HG02642 (cell line): ENCODE results near the gene HAUS3.

Experiments
- ATAC-seq: cut with Tn5 transposase; IDR thresholded peaks from one replicate; pipeline ENCODE4 v1.9.1; 2021; ENCODE audit warnings: mild to moderate bottlenecking; ENCODE audit not compliant: unreplicated experiment, poor library complexity

The HAUS3 gene

DNA sequence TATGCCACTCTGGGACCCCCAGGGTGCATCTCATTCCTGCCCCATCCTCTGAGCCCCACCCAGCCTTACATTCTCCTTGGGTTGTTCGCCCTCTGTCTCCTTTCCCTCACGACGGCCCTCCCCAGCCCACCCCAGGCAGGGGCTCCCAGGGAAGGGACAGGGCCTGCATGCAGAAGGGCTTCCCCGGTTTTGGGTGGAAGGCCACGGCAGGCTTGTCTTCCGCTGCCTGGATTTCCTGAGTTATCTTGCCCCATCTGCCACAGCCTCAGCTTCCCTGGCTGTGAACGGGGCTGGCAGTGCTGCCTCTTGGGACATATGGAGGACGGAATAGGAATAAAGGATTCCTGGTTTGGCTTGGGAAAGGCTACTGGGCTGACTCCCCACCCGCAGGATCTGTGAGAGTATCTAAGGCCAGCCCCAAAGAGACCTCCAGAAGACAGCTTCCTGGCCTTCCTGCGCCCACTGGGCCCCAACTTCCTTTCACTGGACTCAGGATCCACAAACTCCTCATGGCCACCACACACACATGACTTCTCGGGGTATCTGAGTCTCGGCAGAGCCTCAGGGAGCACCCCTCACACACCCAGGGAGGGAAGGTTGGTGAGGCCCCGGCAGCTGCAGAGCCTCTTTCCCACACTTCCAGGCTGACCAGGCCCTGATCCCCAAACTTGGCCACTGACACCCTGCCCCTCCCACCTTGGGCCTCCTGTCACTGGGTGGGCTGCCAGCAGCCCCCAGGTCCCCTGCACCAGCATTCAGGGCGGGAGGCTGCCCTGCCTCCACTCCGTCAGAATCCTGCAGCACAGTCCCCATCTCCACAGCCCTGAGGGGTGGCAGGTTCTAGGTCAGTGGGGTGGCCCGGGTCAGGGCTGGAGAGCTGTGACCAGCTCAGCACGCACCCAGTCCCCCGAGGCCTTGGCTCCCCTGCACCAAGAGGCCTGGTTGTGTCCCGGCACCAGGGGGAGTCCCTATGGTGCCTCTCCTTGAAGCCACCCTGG lies 23.5 kb upstream of the HAUS3 start:
- ATAC-seq: no peak

DNA sequence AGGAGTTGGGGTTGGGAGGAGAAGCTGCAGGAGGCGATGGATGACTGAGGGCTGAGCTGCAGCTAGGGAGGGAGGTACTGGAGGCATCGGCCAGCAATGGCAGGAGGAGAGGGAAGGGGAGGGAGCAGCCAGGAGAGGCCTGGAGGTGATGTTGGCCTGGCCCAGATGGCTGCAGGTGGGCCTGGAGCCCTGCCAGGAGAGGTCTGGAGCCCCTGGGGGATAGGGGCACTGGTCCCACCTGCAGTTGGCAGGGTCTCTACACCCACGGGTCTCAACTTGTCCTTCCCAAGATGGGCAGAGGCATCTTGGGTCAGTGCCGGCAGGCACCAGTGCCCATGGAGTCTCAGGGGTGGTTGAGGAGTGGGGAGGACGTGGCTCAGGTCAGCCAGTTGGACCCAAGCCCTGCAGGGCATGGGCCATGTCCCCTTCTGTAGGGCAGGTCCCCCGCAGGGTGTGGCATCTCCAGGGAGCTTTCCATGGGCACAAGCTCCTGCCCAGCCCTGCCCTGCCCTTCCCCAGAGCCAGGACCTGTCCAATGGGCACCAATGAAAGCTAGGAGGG lies 22.6 kb upstream of the HAUS3 start:
- no peak for ATAC-seq

DNA sequence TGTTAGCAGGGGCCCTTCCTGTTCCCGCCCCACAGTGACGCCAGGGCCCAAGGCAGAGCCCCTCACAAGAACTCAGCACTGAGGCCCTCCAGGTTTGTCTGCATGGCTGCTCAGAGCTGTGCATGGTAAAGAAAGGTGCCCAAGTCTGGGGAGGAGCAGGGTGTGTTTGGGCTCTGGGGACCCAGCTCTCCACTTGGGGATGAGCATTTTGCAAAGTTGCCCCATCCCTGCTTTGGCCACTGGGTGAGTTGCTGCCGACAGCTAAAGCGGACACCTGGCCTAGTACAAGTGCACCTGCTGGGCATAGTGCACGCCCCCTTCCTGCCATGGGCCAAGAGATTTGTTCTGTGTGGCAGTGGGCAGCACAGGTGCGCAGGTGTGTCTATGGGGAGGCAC lies 22.0 kb upstream of the HAUS3 start:
- no peak for ATAC-seq

DNA sequence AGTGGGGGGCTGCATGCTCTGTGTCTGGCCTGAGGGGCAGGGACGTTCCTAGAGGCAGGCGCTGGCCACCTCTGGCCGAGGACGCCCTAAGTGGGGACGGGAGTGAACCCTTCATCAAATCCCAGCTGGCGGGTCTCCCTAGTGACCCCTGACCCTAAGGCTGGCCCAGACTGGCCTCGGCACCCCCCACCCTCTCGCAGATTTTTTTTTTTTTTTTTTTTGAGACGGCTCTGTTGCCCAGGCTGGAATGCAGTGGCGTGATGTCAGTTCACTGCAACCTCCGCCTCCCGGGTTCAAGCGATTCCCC lies 21.0 kb upstream of the HAUS3 start:
- no peak for ATAC-seq

DNA sequence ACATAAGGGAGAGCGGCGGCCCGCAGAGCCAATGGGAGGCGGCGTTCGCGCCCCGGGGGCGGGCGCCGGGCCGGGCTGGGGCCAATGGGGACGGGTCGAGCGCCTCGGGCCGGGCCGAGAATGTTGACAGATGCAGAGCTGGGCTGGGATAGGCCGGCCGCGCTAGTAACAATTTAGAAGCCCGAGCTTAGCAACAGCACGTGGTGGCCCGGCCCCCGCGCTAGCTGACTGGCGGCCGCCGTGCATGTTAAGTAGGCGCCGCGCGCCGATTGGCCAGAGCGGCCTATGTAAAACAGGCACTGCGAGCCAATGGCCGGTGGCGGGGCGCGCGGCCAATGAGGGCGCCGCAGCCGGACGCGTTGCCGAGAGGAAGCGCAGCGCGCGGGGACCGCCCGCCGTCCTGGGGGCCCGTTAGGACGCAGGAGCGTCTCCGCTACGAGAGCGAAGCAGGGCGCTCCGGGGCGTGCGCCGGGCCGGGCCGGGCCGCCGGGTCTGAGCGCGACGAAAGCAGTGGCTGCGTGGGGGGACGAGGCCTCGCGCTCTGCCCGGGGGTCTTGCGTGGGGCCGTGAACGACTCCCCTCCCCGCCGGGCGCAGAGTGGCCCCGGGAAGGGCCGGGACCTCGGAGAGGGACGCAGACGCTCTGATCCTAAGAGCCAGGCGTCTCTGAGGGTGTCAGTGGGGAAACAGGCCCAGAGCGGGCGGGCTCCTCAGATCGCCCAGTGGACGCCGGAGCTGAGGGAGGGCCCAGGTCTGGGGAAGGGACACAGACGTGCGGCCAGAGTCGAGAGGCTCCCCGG lies 20.4 kb upstream of the HAUS3 start:
- peak; percentile 90 for ATAC-seq

DNA sequence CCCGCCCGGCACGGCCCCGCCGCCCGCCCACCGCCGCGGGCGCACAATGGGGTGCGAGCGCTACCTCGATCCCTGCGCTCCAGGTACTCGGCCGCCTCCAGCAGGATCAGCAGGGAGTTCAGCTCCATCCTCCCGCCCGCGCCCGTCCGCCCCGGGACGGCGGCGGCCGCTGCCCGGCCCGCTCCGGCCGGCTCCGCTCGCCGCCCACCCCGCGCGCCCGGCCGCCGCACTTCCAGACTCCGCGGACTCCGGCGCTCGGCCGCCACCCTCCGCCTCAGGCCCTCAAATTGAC lies 19.9 kb upstream of the HAUS3 start, which contains the start of gene MXD4:
Gene MXD4 (minus strand): TSS at position 257 of the 292 bp plus-strand sequence. CDS start 129 bp downstream, at position 128.
- peak; percentile 5 for ATAC-seq

DNA sequence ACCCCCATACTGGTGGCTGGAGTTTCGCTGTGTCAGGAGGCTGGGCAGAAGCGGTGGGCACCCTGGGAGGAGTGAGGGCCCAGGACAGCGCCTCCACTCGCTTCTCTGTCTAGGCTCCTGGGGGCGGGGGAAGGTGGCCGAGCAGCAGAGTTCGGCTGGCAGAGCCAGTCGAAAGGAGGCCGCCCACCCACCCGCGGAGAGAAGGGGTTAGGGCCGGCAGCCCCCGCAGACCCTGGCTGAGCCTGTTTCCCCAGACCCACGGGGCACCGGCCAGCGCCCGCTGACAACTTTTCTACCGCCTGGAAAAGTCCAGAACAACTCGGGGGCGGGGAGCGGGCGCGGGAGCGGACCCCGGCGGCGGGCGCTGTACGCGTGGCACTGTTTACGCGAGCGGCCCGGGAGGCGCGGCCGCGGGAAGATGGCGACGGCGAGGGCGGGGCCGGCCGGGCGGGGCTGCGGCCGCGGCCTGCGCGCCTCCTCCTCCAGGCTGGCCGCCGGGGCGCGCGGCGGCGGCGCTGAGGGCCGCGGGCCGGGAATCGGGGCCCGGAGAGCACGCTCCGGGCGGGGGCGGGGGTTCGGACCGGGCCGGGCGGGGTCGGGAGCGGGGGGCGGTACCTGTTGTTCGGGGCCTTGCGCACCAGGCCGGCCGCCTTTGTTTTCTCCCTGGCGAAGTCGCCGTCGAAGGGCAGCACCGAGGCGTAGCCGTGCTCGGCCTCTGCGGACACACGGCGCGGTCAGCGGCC lies 19.4 kb upstream of the HAUS3 start:
- no peak for ATAC-seq

DNA sequence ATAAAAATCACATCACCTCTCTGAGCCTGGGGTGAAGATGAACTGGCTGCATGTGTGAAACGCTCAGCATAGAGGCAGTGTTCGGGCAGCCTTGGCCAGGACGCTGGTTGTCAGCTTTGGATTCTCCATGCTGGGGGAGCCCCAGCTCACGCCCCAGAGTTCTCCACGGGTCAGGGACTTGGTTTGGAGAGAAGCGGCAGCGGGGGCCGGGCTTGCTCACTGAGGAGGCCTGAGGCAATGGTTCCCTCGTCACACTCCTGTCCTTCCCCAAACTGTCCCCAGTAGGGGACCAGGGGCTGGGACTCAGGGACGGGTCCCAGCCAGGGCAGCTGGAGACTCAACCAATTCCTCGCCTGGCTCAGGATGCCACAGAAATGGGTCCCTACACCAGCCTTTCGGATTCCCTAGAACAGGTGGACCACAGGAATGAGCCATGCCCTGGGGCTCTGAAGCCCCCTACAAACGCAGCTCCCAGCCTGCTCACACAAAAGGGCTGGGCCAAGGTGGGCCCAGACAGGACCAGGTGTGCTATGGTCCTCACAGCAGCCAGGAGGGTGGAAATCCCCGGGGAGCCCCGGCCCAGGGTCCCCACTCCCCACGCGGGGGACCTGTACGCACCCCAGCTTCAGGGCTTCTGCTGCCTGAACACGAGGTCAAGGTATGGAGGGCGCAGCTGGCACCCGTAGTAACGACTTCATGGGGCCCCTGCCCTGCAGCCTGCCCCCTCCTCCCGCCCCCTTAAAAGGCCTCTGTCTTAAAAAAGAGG lies 18.6 kb upstream of the HAUS3 start:
- no peak for ATAC-seq

DNA sequence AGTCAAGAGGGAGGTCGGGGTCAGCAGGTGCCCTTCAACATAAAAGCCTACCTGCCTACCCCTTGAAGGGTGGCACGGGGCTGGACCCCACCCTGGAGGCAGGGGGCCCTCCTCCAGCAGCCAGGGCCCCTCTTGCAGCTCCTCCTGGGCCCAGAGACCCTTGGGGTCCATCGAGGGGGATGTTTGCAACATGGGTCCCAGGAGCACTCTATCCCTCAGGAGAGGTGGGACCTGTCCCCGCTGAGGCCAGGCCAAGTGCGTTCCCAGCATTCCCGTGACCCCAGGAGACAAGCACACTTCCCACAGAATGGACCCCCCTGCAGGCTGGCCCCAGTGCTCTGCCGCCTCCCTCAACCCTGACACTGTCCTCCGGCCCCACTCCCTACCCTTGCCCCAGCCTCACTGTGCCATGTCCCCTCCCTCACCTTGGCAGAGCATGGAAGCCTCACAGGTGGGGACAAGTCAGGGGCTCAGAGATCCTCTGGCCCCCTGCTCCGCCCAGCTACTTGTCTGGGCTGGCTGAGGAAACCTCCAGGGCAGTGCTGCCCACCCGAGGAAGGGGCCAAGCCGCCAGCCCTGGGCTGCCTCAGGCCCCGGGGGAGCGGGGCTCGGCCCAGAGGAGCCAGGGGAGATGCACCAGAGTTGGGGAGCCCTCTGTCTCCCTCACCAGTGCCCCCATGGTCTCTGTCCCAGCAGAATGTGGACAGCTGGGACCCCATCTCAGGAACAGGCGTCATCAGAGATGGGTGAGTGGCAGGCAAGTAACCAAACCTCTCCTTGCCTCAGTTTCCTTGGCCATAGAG lies 17.8 kb upstream of the HAUS3 start:
- ATAC-seq: no peak

DNA sequence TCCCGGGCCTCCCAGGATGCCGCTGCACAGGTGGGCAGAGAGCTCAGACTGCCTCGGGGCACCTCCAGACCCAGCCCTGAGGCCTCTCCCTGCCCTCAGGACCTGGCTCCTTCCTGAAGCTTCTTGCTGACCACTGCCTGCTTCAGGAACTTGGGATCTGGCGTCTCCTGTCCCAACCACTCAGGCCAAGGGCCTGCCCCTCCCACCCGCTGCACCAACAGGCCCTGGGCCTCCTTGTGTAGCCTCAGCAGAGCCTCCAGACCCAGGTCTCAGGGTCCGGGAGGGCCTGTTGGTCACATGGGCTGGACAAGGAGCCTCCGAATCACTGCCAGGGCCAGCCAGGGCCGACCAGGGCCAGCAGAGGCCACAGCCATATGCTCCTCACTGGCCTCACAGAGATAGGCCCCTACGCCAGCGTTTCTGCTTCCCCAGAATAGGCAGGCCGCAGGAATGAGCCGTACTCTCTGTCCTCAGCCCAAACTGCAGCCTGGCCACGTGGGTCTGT lies 17.2 kb upstream of the HAUS3 start:
- ATAC-seq: no peak

DNA sequence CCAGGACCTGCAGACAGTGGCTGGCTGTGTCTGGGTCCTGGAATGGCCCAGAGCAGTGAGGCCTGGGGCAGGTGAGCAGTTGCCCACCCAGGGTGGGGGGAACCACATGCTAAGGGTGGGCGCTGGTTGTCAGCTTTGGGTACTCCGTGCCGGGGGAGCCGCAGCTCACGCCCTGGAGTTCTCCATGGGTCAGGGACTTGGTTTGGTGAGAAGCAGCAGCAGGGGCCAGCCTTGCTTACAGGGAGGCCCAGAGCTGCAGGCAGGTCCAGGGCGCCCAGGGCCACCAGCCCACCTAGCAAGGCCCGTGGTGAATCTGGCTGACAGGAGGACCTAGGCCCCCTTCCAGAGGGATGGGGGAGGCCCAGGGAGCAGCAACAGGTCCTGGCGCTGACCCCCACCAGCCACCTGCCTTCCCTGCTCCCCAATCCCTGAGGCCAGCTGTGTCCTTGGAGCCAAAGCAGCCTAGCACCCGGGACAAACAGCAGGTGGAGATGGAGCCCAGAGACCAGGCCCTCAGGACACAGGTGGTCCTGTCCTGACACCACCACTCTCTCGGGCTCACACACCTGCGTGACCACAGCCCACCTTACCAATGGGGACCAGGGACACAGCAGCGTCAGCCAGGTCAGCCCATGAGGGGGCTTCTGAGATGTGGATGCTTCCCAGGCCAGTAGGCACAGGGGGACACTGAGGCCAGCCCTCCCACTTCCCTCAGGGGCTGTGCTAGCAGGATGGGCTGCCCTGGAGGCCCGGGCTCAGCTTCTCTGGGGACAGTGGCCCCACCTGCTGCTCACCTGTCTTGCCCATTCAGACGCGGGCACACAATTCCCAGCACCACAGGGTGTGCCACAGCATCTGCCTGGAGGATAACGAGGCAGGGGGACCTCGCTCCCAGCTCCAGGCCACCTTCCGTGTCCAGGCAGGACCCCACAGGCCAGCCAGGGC lies 16.4 kb upstream of the HAUS3 start:
- no peak for ATAC-seq

DNA sequence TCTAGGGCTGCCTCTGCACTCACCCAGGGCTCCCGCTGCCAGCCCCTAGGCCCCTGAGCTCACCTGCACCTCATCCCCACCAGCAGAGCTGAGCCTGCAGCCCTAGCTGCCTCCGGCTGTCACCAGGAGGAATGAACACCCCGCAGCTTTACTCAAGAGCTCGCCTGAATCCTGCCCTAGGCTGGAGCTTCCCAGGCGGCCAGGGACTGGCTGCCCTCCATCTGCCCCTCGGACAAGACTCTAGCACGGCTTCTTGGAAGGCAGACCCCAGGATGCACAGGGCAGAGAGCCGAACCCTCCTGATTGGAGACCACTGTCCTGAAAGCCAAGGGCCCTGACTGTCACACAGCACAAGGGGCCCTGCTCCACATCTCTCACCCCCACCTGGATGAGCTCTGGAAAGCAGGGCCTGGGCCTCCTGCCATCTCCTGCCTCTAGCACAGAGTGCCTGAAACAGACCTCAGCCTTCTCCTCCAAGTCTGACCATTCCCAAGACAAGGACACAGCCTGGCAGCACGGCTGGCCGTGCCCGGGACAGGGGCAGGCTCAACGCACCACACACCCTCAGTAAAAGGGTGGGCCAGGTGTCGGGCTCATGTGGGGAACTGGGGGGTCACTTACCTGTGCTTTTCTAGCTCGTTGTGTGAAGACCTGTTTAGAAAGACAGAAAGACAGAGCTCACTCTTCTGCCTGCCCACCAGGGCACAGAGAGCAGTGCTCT lies 15.6 kb upstream of the HAUS3 start:
- no peak for ATAC-seq

DNA sequence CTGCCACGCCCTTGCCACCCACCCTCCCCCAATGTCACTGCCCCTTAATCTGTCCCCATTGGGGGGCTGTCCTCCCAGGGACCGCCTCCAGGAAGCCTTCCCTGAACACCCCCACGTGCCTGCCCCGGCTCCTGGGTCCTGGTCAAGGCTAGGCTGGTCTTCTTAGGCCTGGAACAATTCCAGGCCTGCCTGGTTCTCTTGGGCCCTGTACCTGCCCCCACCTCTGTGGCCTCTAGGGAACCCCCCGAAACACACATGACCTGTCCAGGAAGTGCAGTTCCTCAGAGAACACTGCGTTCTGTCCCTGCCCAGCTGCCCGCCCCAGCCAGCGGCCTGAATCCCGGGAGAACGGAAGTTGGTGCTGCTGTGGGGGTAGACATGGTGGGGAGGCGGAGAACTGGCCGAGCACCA lies 14.9 kb upstream of the HAUS3 start:
- no peak for ATAC-seq

DNA sequence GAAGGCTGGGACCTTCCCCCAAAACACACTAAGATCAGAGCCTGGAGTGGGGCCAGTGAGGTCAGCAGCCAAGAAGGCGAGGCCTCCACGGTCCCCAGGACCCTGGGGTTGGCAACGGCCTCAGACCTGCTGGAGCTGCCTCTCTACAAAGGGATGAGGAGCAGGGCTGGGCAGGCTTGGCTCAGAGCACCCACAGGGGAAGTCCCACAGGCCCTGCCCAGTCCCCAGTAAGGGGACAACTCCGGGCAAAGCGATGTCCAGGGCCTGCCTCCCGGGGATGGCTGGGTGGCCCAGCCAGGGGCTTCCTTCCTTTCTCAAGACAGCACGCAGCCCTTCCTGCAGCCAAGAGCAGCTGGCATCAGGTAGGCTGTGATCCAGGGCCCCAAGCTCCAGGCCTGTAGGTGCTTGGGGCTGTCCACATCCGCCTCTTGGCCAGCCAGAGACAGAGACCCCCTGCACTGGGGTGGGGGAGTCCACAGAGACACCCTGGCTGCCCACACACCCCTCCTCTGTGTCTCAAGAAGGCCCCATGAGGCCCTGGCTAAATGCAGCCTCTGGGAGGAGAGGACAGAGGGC lies 14.3 kb upstream of the HAUS3 start:
- no peak for ATAC-seq

DNA sequence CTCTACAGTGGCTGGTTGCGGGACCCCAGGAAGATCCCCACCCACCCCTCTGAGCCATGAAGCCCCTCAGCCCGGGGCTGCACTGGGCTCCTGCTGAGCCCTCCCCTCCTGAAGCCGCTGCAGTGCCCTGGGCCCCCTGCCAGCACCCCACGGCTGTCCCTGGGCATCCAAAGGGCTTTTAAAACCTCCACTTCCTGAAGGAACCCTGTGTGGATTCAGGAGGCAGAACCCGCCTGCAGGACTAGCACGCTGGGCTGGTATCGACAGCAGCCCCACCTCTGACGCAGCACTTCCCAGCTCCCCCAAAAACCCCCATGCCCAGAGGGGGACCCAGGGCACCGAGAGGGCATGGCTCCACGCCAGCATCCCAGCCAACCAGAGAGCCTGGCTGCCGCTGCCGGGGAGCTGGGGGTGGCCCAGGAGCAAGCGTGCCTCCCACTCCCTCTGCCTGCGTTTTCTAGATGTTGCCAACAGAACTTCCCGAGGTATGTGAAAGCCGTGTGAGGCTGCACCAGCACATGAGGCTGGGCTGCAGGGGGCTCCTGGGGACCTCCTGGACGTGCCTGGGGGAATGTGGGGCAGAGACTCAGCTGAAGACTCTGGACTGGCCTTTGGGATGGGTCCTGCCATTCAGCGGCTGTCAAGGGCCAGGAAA lies 13.7 kb upstream of the HAUS3 start:
- no peak for ATAC-seq
